HG02610 (cell line): ENCODE results near the gene FGF9.

Experiments
- ATAC-seq: cut with Tn5 transposase; IDR thresholded peaks from one replicate; pipeline ENCODE4 v1.9.1; 2021; ENCODE audit warnings: mild to moderate bottlenecking, moderate library complexity; ENCODE audit not compliant: unreplicated experiment

The FGF9 gene

DNA sequence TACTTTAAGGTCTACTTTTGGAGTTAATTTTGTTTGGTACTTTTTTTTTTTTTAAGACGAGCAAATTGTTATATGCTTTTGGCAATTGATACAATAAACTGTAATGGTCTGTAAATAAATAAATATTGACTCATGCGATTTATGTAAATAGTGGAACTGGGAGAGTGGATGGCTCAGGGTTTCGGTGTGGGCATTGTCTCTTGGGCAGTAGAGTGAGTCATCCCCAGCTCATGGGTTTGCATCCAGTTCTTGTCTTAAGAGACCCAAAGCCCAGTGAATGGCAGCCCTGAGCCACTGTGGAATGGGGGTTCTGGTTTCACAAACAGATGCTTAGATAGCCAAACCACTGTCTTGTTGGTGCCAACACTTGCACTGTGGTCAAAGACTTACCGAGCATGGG lies 33.0 kb downstream of the FGF9 start:
- ATAC-seq, result no peak

GRCh38 chr13:21707586-21707985 lies 36.7 kb downstream of the FGF9 start:
- no peak for ATAC-seq

DNA sequence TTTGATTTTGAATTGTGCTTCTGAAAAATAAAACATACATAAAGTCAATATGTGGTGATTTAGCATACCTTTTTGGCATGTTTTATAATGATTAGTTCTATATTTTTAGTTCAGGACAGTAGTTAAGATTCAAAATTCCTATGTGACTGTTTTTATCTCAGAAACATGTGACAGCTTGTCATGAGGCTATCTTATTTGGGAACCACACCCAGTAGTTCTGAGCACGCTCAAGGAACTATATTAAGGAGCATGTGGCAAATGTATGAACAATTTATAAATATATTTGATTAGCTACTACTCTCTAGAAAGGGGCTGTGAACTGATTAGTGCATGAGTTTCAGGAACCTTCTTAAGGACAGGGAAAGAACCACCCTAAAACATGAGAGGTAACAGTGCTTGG lies 38.8 kb downstream of the FGF9 start:
- ATAC-seq, result no peak

- ATAC-seq, result no peak
Measured at GRCh38 chr13:21710163-21710562, 39.3 kb downstream of the FGF9 start.

DNA sequence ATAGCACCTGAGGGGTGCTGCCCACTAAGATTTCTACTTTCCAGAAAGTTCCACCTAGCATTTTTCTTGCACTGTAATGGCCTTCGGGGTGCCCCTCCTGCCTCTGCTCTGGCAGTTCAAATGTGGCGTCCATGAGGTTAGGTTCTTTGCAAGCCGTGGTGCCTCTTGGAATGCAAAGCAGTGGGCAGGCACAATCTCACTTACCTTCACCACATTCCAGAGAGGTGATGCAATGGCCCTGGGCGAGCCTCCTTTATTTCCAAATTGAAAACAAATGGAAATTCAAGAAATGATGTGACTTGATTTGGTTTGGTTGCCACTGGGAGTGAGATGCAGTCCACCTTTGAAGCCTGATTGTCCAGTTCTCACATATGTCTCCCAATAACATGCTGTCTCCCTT lies 46.9 kb downstream of the FGF9 start:
- no peak for ATAC-seq

DNA sequence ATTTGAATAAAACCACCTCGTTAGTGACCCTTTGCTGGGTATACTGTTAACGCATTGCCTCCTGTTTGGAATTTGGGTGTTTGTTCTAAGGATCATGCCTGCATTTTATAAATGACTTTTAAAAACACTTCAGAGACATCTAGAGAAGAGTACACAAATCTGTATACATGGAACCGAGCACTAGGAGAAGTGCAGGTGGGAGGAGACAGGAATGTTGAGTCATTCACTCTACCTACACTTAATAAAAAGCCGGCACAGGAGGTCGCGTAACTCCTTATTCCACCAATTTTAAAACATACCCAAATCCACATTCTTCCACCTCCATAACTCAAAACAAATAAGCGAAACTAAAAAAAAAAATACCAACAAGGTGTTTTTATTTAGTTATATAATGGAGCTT lies 48.6 kb downstream of the FGF9 start:
- ATAC-seq, result no peak

DNA sequence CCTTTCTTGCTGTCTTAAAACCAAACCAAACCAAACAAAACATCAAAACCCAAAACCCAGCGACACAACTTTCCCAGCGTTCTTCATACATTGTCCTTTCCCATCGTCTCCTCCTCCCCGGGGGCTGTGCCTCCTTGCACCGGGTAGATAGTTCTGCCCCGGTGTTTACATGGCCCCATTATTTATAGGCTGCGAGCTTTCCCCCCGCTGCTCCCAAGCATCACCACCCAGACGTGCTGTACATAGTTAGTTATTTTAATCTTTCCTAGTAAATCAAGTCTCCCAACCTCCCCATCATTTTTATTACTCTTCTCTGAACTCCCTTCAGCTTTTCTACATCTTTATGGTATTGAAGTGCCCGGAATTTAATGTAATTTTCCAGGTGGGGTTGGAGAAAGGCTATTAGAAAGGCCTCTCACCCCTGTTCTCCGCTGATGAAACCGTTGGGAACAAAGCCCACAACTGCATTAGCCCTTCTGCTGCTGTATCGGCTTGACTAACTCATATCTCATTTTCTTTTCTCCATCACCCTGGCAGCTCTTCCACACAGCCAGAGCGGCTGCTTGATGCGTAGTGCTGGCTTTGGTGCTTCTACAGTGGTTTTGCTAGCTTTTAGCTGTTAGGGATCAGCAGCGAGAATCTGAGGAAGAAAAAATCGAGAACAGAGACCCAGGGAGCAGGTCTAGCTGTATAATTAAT lies 53.1 kb downstream of the FGF9 start:
- no peak for ATAC-seq

DNA sequence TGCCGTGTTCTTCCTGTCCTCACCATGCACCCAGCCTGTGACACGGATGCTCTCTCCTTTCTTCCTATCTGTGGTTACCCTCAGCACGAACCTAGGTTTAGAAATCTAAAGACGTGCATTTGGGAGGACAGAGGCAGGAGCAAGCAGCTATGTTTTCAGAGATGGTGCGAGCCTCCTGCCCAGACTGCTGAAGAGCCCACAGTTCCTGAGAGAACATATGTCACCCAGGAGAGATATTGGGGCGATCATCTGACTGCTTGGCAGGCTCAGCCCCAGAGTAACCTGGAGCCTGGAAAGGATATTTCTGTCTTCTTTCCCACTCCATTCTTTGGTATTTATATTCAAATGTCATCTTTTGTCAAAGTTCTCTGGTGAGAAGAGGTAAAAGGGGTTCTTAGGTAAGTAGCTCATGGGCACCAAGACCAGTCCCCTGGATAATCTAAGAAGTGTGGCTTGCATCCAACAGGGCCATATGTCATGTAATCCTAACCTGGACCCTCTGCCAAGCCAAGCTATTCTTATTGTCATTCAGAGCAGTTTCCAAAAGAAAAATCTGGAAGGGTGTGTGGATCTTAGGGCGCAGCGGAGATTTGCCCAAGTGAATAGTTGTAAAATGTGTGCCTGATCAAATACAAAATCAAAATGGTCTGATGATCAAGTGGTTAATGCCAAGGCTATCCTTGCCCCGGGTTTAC lies 59.5 kb downstream of the FGF9 start:
- no peak for ATAC-seq

DNA sequence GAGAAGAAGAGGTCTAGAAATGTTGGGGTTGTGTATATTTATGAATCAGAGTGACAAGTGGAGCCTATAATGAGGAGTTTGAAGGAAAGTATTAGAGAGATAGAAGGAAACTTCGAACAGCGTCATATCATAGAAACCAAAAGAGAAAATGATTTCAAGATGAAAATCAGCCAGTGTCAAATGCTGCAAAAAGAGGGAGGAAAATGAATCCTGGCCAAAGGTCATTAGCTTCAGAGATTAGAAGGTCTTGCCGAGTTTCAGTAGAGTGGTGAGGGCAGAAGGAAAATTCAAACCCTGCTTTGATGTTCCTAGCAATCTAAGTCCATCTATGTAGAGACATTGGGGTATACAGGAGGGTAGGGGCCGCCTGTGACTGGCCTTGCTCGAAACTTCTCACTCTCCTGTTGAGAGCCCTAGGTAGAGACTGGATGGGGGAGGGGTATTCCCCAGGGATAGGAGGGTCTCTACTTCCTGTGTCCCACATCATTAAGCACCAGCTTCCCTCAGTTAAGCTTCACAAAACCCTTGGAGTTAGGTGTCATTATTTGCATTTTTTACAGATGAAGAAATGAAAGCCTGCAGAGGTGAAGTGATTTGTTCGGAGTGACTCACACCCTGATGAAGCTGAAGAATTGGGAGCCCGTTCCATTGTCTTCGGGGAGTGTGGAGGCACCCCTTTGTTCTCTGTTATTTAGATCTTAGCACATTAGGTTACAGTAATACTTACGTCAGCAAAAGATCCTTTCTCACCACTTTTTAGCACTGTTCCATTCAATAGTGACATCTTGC lies 62.8 kb downstream of the FGF9 start:
- ATAC-seq, result no peak

DNA sequence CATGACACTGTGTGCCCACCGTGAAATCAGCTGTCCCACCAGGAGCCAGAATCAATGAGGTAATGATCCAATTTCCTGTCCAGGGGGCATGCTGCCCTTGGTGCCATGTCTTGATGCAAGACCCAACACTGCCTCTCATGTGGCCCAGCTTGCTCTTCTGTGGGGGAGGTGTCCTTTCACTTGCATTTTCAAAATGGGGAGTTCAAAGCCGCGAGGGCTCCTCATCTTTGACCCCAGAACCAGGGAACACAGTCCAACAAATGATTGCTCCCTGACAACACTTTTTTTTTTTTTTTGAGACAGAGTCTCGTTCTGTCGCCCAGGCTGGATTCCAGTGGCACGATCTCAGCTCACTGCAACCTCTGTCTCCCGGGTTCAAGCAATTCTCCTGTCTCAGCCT lies 64.1 kb downstream of the FGF9 start:
- no peak for ATAC-seq

DNA sequence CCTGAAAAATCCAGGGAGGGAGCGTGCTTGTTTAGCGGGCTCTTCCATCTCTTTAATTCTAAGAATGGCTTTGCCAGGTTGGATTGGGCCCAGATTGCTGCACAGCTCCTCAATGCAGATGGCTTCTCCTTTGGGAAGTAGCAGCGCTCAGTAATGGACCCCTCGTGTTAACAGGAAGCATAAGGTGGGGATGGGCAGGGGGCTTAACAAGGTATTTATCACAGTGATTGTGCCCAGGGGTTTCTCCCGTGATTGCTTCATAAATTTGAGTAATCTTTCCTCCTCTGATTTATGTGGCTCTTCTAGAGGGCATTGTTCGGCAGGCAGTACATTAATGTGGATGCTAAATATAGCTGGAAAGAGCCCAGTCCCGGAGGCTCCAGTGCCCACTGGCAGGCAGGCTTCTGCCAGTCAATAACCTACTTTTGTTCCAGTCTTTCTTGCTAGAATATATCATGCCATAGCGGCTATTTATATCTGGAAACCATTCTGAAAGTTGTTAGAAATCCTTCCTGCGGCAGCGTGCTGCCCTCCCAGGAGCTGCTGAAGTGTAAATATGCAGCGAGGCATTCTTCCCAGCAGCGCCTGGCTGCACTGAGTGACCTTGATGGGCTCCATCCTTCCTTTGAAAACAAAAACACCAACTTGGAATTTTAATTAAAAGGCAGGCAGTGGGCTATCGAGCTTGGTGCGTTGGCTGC lies 65.0 kb downstream of the FGF9 start:
- no peak for ATAC-seq

GRCh38 chr13:21736926-21737325 lies 66.1 kb downstream of the FGF9 start:
- ATAC-seq, result no peak

- no peak for ATAC-seq
Measured at GRCh38 chr13:21738630-21739029, 67.8 kb downstream of the FGF9 start.

- no peak for ATAC-seq
Measured at GRCh38 chr13:21739771-21740170, 68.9 kb downstream of the FGF9 start.

GRCh38 chr13:21741396-21741979 lies 70.6 kb downstream of the FGF9 start:
- ATAC-seq, result no peak

DNA sequence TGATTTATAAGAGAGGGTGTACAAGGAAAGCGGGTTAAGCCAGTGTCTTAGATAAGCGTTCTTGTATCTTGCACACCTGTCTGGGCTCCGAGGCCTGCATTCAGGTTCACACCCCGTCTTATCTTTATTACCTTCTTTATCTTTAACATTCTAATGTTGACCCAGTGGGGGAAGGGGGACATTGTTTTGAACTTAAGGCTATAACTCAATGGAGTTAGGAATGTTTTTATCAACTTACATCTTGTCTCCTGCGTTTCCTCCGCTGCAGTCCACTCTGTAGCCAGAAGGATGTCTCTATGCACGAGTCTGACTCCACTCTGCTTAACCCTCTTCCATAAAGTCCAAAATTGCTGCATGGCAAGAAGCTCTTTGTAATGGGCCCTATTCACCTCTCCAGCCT lies 71.2 kb downstream of the FGF9 start:
- ATAC-seq, result no peak

- ATAC-seq, result no peak
Measured at GRCh38 chr13:21744149-21744548, 73.3 kb downstream of the FGF9 start.

GRCh38 chr13:21745307-21745706 lies 74.4 kb downstream of the FGF9 start:
- ATAC-seq, result no peak

- no peak for ATAC-seq
Measured at GRCh38 chr13:21747456-21747855, 76.6 kb downstream of the FGF9 start.

DNA sequence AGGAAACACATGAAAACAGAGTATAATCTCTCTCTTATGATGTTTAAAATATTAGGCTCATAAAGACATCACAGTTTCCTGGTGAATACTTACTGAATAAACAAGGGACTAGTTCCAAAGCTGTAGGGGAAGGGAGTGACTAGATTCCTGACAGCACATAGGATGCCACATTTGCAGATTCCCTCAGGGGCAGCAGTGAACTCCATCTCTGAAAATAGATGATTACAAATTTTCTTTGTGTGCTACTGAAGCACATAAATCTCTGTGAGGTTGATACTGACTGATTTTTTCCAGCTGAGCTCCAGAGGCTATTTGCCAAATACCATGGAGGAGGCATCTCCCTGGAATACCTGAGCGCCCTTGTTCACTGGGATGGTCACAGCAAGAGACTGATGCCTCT lies 77.3 kb downstream of the FGF9 start:
- no peak for ATAC-seq

DNA sequence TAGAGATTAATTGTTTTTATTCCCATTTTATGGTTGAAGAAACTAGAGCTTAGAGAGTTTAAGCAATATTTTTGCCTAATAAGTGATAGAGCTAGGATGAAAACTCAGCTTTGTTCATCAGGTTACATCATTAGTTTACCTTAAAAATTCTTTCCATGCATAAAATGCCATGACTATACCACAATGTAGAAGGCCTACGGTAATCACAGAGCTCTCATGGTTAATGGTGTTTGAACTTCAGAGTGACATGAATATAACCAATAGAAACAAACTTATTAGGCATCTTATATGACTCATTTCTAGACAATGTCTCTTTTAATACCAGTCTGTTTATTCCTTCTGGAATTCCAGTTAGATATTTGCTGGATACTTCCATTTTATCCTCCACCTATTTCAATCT lies 78.5 kb downstream of the FGF9 start:
- ATAC-seq, result no peak
